ENCODE data around the gene MOB2.
"Not testable (repeated sequence)": the region's sequence is repeated elsewhere in the genome, so short reads cannot be mapped to it uniquely, and the experiment has no call there.

MOB2 gene

DNA sequence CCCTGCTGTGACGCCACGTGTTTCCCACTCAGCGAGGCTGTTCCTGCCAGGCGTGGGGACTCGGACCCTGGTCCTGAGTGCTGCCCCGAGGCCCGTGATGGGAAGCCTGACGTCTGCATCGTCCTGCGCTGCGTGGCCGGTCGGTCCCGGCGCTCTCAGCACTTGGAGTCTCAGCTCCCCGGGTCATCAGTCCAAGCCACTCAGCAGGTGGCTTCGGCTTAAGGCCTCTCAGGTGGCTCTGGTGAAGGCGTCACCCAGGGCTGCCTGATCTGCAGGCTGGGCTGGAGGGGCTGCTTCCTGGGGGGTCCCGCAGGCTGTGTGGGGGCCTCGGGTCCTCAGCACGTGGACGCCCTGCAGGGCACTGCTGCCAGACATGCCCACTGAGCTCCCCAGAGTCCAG is 61.6 kb downstream of the MOB2 start:
- DNase-seq (ENCODE audit: insufficient read length, low spot score), result no peak
- FAIRE-seq, result no peak

DNA sequence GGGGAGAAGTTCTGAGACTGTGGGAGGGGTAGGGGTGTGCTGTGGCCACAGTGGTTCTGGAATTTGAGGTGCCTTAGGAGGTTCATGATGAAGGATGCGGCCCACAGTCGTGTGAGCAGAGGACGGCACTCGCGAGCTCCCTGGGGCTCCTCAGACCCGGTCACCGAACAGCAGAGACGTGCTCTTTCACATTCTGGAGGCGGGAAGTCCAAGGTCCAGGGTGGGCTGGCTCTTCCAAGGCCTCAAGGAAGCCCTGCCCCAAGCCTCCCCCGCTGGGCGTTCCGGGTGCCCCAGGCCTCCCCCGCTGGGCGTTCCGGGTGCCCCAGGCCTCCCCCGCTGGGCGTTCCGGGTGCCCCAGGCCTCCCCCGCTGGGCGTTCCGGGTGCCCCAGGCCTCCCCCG is 63.2 kb downstream of the MOB2 start:
- not testable (repeated sequence) for FAIRE-seq; DNase-seq (ENCODE audit: insufficient read length, low spot score)

DNA sequence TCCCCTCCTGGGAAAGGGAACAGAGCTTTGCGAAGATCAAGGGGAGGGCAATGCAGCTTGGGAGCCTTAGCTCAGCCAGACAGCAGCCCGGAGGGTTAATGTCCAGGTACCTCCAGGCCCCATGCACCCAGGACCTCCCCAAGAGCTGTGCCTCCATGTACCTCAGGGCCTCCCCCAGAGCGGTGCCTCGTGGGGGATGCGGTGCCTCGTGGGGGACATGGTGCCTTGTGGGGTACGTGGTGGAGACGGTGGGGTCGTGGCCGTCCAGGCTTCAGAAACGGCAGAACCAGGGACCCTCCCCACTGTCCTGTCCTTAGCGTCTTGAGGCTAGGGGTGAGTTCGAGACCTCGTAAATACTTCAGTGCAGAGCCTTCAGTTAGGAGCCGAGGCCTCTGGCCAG is 63.6 kb downstream of the MOB2 start:
- no peak for DNase-seq (ENCODE audit: insufficient read length, low spot score)
- FAIRE-seq, result no peak

DNA sequence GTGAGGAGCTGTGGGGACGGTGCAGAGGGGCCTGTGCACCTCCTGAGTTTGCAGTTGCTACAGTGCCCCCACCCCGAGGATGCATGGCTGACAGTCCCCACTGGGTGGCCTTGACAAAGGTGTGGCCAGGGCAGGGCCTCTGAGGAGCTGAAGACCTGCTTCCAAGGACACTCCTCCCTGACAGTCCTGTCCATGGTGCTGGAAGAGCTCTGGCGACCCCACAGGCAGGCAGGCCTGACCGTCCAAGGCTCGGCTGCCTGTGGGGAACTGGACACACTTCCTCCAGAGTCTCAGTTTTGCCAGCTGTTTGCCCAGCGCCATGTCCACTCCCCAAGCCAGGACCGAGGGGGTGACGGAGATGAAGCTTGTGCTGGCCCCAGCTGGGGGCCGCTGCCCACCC is 64.1 kb downstream of the MOB2 start:
- no peak for DNase-seq (ENCODE audit: insufficient read length, low spot score)
- no peak for FAIRE-seq

DNA sequence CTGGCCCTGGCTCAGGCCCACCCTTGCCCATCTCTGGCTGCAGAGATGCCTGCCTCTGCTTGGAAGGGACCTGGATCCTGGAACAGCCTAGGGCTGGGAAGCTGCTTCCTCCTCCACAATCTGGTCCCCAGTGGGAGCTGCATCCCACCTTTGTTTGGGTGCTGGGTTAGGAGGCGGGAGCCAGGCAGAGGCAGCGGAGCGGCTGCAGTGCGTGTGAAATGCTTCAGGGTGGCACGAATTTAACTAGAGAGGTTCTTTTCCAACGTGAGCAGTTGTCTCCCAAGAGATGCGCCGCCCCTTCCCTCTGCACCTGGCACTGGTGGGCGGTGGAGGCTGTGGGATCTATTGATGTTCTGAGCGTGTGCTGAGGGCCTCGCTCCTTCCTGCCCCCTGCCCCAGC is 65.3 kb downstream of the MOB2 start:
- FAIRE-seq, result no peak

DNA sequence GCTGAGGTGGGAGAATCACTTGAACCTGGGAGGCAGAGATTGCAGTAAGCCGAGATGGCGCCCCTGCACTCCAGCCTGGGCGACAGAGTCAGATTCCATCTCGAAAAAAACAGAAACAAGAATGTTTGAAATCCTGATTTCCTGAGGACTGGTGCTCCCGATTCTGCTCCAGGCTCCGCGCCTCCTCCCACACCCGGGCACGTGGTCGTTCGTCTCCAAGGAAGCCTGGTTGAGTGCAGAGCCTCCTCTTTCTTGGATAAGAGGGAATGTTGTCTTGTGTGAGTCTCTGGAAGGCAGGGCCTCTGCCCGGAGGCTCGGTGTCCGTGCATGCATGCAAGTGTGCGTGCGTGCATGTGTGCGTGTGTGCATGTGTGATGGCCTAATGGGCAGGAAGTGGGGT is 66.8 kb downstream of the MOB2 start:
- FAIRE-seq, result no peak
- DNase-seq (ENCODE audit: insufficient read length, low spot score), result no peak

More for the DNA sequence above, 65.3 kb downstream of the MOB2 start:
- no peak for DNase-seq (ENCODE audit: insufficient read length, low spot score)

Data from HTR-8/SVneo (cell line).